ENCODE measurements around the gene SGIP1.

- no peak for TF ChIP-seq POLR2A (IDR thresholded peaks at IDR 0.05; ENCODE audit: low read depth, low read length)
- TF ChIP-seq CTCF (IDR thresholded peaks at IDR 0.05; ENCODE audit: extremely low read depth in 1 of 2, insufficient read depth in 1 of 2, low read depth in 1 of 2, low read length in 2 of 2), result peak; percentile 83 to 84
Observed at GRCh38 chr1:66725885-66726665, 192.1 kb downstream of the SGIP1 start.
